ENCODE results near the gene KRT20. TPM values are rescaled to one million over a fixed set of nuclear protein-coding genes. Genes with fewer than 3 reads are reported as not detected.
"Not testable (repeated sequence)": the region's sequence is repeated elsewhere in the genome, so short reads cannot be mapped to it uniquely, and the experiment has no call there.

Gene KRT20
- total RNA-seq: under 1 TPM in 3 of 8 experiments, not detected in 5; 0.09 to 0.43 (median 0.31) TPM

GRCh38 chr17:40884708-40885512 is at the start of gene KRT20:
TSS of gene KRT20 (minus strand) at chr17:40885242. CDS start at chr17:40885185, 57 bp downstream.
- Histone ChIP-seq H3K4me3 (no peak within 1 kb of the TSS), H3K4me1 (replicated peaks in 1 of 2) (peaks cover 0 to 8% of the 10 kb centered on the region in 2 donors), H3K27ac (no peak within 1 kb of the TSS)
- WGBS, 10 experiments: 51 to 100% (median 95%) methylated on average over 1 to 20 of the region's 23 CpGs; no CpG with 5 or more reads in 1 of the 10 experiments
- in situ Hi-C loops (cut with MboI; ENCODE audit: low pct_unique_long_range_greater_than_20kb in 2 of 9, low sequenced_read_pairs in 9 of 9, unreplicated experiment in 9 of 9): no loop called here
- no peak for ATAC-seq (replicated peaks in 6 of 8)

GRCh38 chr17:40932608-40933007 is 47.6 kb upstream of the KRT20 start:
- H3K4me3 ChIP-seq: no peak overlapping the region
- WGBS, 10 experiments: 44 to 92% (median 59%) methylated on average over 1 to 2 of the region's 2 CpGs; no CpG with 5 or more reads in 3 of the 10 experiments
- in situ Hi-C loops (cut with MboI; ENCODE audit: low pct_unique_long_range_greater_than_20kb in 2 of 9, low sequenced_read_pairs in 9 of 9, unreplicated experiment in 9 of 9): no loop called here
- peak in 4 of 8 experiments; percentile 19 to 66 (median 47) for ATAC-seq (replicated peaks in 6 of 8)
- H3K27ac ChIP-seq: no peak overlapping the region
- H3K4me1 ChIP-seq (replicated peaks in 1 of 2): peaks cover 0 to 3% of the 10 kb centered on the region in 2 donors

GRCh38 chr17:40931311-40931710 is 46.3 kb upstream of the KRT20 start:
- Histone ChIP-seq H3K4me1 (replicated peaks in 1 of 2) (no peaks in the 10 kb centered on the region), H3K27ac (no peak overlapping the region), H3K4me3 (no peak overlapping the region)
- ATAC-seq (replicated peaks in 6 of 8): no peak
- in situ Hi-C loops (cut with MboI; ENCODE audit: low pct_unique_long_range_greater_than_20kb in 2 of 9, low sequenced_read_pairs in 9 of 9, unreplicated experiment in 9 of 9): no loop called here
- WGBS, 10 experiments: 17 to 100% (median 90%) methylated on average over 1 to 2 of the region's 3 CpGs; no CpG with 5 or more reads in 2 of the 10 experiments

- H3K4me3 ChIP-seq: no peak overlapping the region
- ATAC-seq (replicated peaks in 6 of 8): peak in 1 of 8 experiments; percentile 55
- 12 to 85% (median 69%) methylated on average over 3 to 8 of the region's 8 CpGs; no CpG with 5 or more reads in 2 of the 10 experiments for WGBS, 10 experiments
- H3K4me1 ChIP-seq (replicated peaks in 1 of 2): peaks cover 0 to 9% of the 10 kb centered on the region in 2 donors
- in situ Hi-C loops (cut with MboI; ENCODE audit: low pct_unique_long_range_greater_than_20kb in 2 of 9, low sequenced_read_pairs in 9 of 9, unreplicated experiment in 9 of 9): no loop called here
- no peak overlapping the region for H3K27ac ChIP-seq
Observed at GRCh38 chr17:40926341-40926740, 41.3 kb upstream of the KRT20 start.

- H3K4me3 ChIP-seq: no peak overlapping the region
- WGBS, 10 experiments: 0 to 84% (median 45%) methylated on average over 1 to 2 of the region's 2 CpGs; no CpG with 5 or more reads in 4 of the 10 experiments
- no peak overlapping the region for H3K27ac ChIP-seq
- ATAC-seq (replicated peaks in 6 of 8): peak in 7 of 8 experiments; percentile 97 to 100 (median 100)
- in situ Hi-C loops (cut with MboI; ENCODE audit: low pct_unique_long_range_greater_than_20kb in 2 of 9, low sequenced_read_pairs in 9 of 9, unreplicated experiment in 9 of 9): loop anchor here in 8 of 9 experiments (25.0 kb wide), 4 partner anchors 390 to 740 kb away; partner anchors contain the start of genes KRT35 (in 2 of the 8), KRT36 (in 2 of the 8), KRT9 (in 1 of the 8) and KRTAP16-1 (in 1 of the 8)
- peaks cover 0 to 9% of the 10 kb centered on the region in 2 donors for H3K4me1 ChIP-seq (replicated peaks in 1 of 2)
Observed at GRCh38 chr17:40922239-40922638, 37.2 kb upstream of the KRT20 start.

- no peak for ATAC-seq (replicated peaks in 6 of 8)
- WGBS, 10 experiments: 0 to 93% (median 56%) methylated on average over 1 to 2 of the region's 2 CpGs; no CpG with 5 or more reads in 2 of the 10 experiments
- Histone ChIP-seq H3K4me1 (replicated peaks in 1 of 2) (peaks cover 0 to 9% of the 10 kb centered on the region in 2 donors), H3K27ac (no peak overlapping the region), H3K4me3 (no peak overlapping the region)
- in situ Hi-C loops (cut with MboI; ENCODE audit: low pct_unique_long_range_greater_than_20kb in 2 of 9, low sequenced_read_pairs in 9 of 9, unreplicated experiment in 9 of 9): loop anchor here in 8 of 9 experiments (25.0 kb wide), 4 partner anchors 391 to 741 kb away; partner anchors contain the start of genes KRT35 (in 2 of the 8), KRT36 (in 2 of the 8), KRT9 (in 1 of the 8) and KRTAP16-1 (in 1 of the 8)
Observed at GRCh38 chr17:40921026-40921425, 36.0 kb upstream of the KRT20 start.

- H3K4me1 ChIP-seq (replicated peaks in 1 of 2); H3K4me3 ChIP-seq; H3K27ac ChIP-seq; ATAC-seq (replicated peaks in 6 of 8): not testable (repeated sequence)
- in situ Hi-C loops (cut with MboI; ENCODE audit: low pct_unique_long_range_greater_than_20kb in 2 of 9, low sequenced_read_pairs in 9 of 9, unreplicated experiment in 9 of 9): loop anchor here in 8 of 9 experiments (10.0 to 25.0 kb wide), 5 partner anchors 395 to 745 kb away; partner anchors contain the start of genes KRT35 (in 2 of the 8), KRT36 (in 2 of the 8), KRT9 (in 1 of the 8) and KRTAP16-1 (in 1 of the 8)
- 70 to 100% (median 100%) methylated on average over 1 to 2 of the region's 2 CpGs; no CpG with 5 or more reads in 3 of the 10 experiments for WGBS, 10 experiments
Observed at GRCh38 chr17:40917116-40917515, 32.1 kb upstream of the KRT20 start.

- no peak overlapping the region for H3K4me3 ChIP-seq
- WGBS, 10 experiments: 50 to 88% methylated on average over 1 of the region's 1 CpG; no CpG with 5 or more reads in 8 of the 10 experiments
- in situ Hi-C loops (cut with MboI; ENCODE audit: low pct_unique_long_range_greater_than_20kb in 2 of 9, low sequenced_read_pairs in 9 of 9, unreplicated experiment in 9 of 9): loop anchor here in 8 of 9 experiments (10.0 to 25.0 kb wide), 5 partner anchors 396 to 746 kb away; partner anchors contain the start of genes KRT35 (in 2 of the 8), KRT36 (in 2 of the 8), KRT9 (in 1 of the 8) and KRTAP16-1 (in 1 of the 8)
- no peak for ATAC-seq (replicated peaks in 6 of 8)
- no peaks in the 10 kb centered on the region for H3K4me1 ChIP-seq (replicated peaks in 1 of 2)
- no peak overlapping the region for H3K27ac ChIP-seq
Observed at GRCh38 chr17:40916366-40916765, 31.3 kb upstream of the KRT20 start.

GRCh38 chr17:40915721-40916256 is 30.7 kb upstream of the KRT20 start:
- in situ Hi-C loops (cut with MboI; ENCODE audit: low pct_unique_long_range_greater_than_20kb in 2 of 9, low sequenced_read_pairs in 9 of 9, unreplicated experiment in 9 of 9): loop anchor here in 8 of 9 experiments (10.0 to 25.0 kb wide), 5 partner anchors 397 to 747 kb away; partner anchors contain the start of genes KRT35 (in 2 of the 8), KRT36 (in 2 of the 8), KRT9 (in 1 of the 8) and KRTAP16-1 (in 1 of the 8)
- Histone ChIP-seq H3K4me3 (no peak overlapping the region), H3K4me1 (replicated peaks in 1 of 2) (no peaks in the 10 kb centered on the region), H3K27ac (no peak overlapping the region)
- 0 to 100% (median 75%) methylated on average over 1 to 2 of the region's 2 CpGs; no CpG with 5 or more reads in 2 of the 10 experiments for WGBS, 10 experiments
- no peak for ATAC-seq (replicated peaks in 6 of 8)

- peak in 7 of 8 experiments; percentile 40 to 96 (median 88) for ATAC-seq (replicated peaks in 6 of 8)
- in situ Hi-C loops (cut with MboI; ENCODE audit: low pct_unique_long_range_greater_than_20kb in 2 of 9, low sequenced_read_pairs in 9 of 9, unreplicated experiment in 9 of 9): loop anchor here in 8 of 9 experiments (10.0 to 25.0 kb wide), 5 partner anchors 397 to 747 kb away; partner anchors contain the start of genes KRT35 (in 2 of the 8), KRT36 (in 2 of the 8), KRT9 (in 1 of the 8) and KRTAP16-1 (in 1 of the 8)
- WGBS, 10 experiments: 0 to 100% (median 62%) methylated on average over 1 to 3 of the region's 3 CpGs
- Histone ChIP-seq H3K4me1 (replicated peaks in 1 of 2) (no peaks in the 10 kb centered on the region), H3K4me3 (no peak overlapping the region), H3K27ac (no peak overlapping the region)
Observed at GRCh38 chr17:40915199-40915661, 30.2 kb upstream of the KRT20 start.

GRCh38 chr17:40914075-40914855 is 29.2 kb upstream of the KRT20 start:
- H3K4me1 ChIP-seq (replicated peaks in 1 of 2): peaks cover 4 to 9% of the 10 kb centered on the region in 2 donors
- in situ Hi-C loops (cut with MboI; ENCODE audit: low pct_unique_long_range_greater_than_20kb in 2 of 9, low sequenced_read_pairs in 9 of 9, unreplicated experiment in 9 of 9): loop anchor here in 8 of 9 experiments (10.0 to 25.0 kb wide), 5 partner anchors 398 to 748 kb away; partner anchors contain the start of genes KRT35 (in 2 of the 8), KRT36 (in 2 of the 8), KRT9 (in 1 of the 8) and KRTAP16-1 (in 1 of the 8)
- no peak overlapping the region for H3K4me3 ChIP-seq
- no peak for ATAC-seq (replicated peaks in 6 of 8)
- no peak overlapping the region for H3K27ac ChIP-seq
- WGBS, 10 experiments: 13 to 100% (median 84%) methylated on average over 1 to 3 of the region's 3 CpGs

Data from motor neuron (in vitro differentiated cells).